A673 (cell line): Measurements from ENCODE around the gene CLDN16. TPM values are rescaled to one million over a fixed set of nuclear protein-coding genes. Genes with fewer than 3 reads are reported as not detected.
A peak's percentile ranks its signal among the peaks of the same experiment; 100 is the strongest.

Source experiments
- BruUV-seq: library from RNA; stranded (reverse); fragments of 400-500 nt; replicated peaks from 2 replicates; lab custom pipeline; 2021; lab: Mats Ljungman, UMichigan
- CTCF ChIA-PET: fragments of 300-600 bp; sonication (Branson Sonifier 250); formaldehyde crosslinking; loops from one replicate; lab custom pipeline; 2022; ENCODE audit warnings: antibody characterized with exemption; lab: Charles Lee
- POLR2A ChIA-PET: fragments of 300-600 bp; sonication (Branson Sonifier 250); formaldehyde crosslinking; loops from one replicate; lab custom pipeline; 2022; ENCODE audit warnings: antibody characterized with exemption; ENCODE audit not compliant: low non-redundant PET; lab: Charles Lee
- DNase-seq: peaks from one replicate; pipeline ENCODE4 v3.0.0-alpha.2; 2015; ENCODE audit warnings: low spot score
- H3K27ac ChIP-seq: fragments of 200-600 bp; sonication (generic); 2 replicates; pipeline ENCODE4 v1.5.1; 2016; ENCODE audit warnings: mixed run types, low read depth, mild to moderate bottlenecking, mixed read lengths, antibody characterized with exemption, low read length; ENCODE audit not compliant: poor library complexity, severe bottlenecking
- H3K27me3 ChIP-seq: fragments of 200-600 bp; sonication (generic); replicated peaks from 2 replicates; pipeline ENCODE4 v1.6.1; 2017; ENCODE audit warnings: mixed run types, low read depth, mild to moderate bottlenecking, mixed read lengths, antibody characterized with exemption, low read length; ENCODE audit not compliant: insufficient read depth, poor library complexity
- H3K36me3 ChIP-seq: fragments of 200-600 bp; sonication (generic); 2 replicates; pipeline ENCODE4 v1.6.1; 2016; ENCODE audit warnings: mixed run types, mild to moderate bottlenecking, mixed read lengths, antibody characterized with exemption, low read length; ENCODE audit not compliant: insufficient read depth, poor library complexity, severe bottlenecking
- H3K4me1 ChIP-seq: fragments of 200-600 bp; sonication (generic); 2 replicates; pipeline ENCODE4 v1.6.1; 2017; ENCODE audit warnings: mixed run types, mild to moderate bottlenecking, mixed read lengths, antibody characterized with exemption, low read length; ENCODE audit not compliant: insufficient read depth, poor library complexity, severe bottlenecking
- H3K4me3 ChIP-seq: fragments of 200-600 bp; sonication (generic); 2 replicates; pipeline ENCODE4 v1.5.1; 2016; ENCODE audit warnings: low read depth, mixed run types, mild to moderate bottlenecking, mixed read lengths, low read length; ENCODE audit not compliant: poor library complexity, severe bottlenecking
- H3K9me3 ChIP-seq: fragments of 200-600 bp; sonication (generic); 2 replicates; pipeline ENCODE4 v1.6.1; 2016; ENCODE audit warnings: mixed run types, low read depth, mild to moderate bottlenecking, mixed read lengths, antibody characterized with exemption, low read length; ENCODE audit not compliant: poor library complexity, severe bottlenecking
- CTCF ChIP-seq: fragments of 300-800, 200-600 bp; sonication (generic); conservative IDR thresholded peaks from 2 replicates; pipeline ENCODE4 v1.5.1; 2017; ENCODE audit warnings: low read depth, mild to moderate bottlenecking, antibody characterized with exemption, low read length, moderate library complexity, mixed read lengths
- EZH2 ChIP-seq: fragments of 200-600 bp; sonication (generic); IDR thresholded peaks from 2 replicates; pipeline ENCODE4 v1.6.1; 2017; ENCODE audit warnings: borderline replicate concordance, low read depth, mild to moderate bottlenecking, mixed read lengths, antibody characterized with exemption, low read length; ENCODE audit not compliant: poor library complexity, severe bottlenecking
- intact Hi-C: fragments of 100-400 bp; cut with micrococcal nuclease; formaldehyde crosslinking; loops from one replicate; pipeline ENCODE4 v1.10.0; 2022; ENCODE audit not compliant: unreplicated experiment
- total RNA-seq: library from RNA; stranded (reverse); gene quantifications from 2 replicates; pipeline ENCODE4 v1.2.3, GENCODE V29; 2021

The CLDN16 gene
- total RNA-seq, 1 experiment from 2014 or later = 0.09 TPM

- H3K27ac ChIP-seq = no peak overlapping the region
- peaks cover 21% of the 10 kb centered on the region for H3K4me1 ChIP-seq
- intact Hi-C loops = no loop called here
- ChIA-PET POLR2A (no interaction called here), CTCF (no interaction called here)
- TF ChIP-seq CTCF (no peak), EZH2 (no peak)
- peaks cover 6% of the 10 kb centered on the region for H3K9me3 ChIP-seq
- H3K27me3 ChIP-seq = no peaks in the 10 kb centered on the region
- no peak for DNase-seq
- H3K36me3 ChIP-seq = no peaks in the 10 kb centered on the region
- H3K4me3 ChIP-seq = no peak overlapping the region
- no TSS peak for BruUV-seq
Measured at GRCh38 chr3:190430906-190431305, 42.9 kb downstream of the CLDN16 start.

GRCh38 chr3:190432216-190432615, 44.3 kb downstream of the CLDN16 start:
- intact Hi-C loops = no loop called here
- peak; percentile 77 for DNase-seq
- Histone ChIP-seq H3K4me3 (no peak overlapping the region), H3K36me3 (no peaks in the 10 kb centered on the region), H3K27me3 (no peaks in the 10 kb centered on the region), H3K9me3 (peaks cover 6% of the 10 kb centered on the region), H3K27ac (no peak overlapping the region), H3K4me1 (peaks cover 21% of the 10 kb centered on the region)
- no TSS peak for BruUV-seq
- POLR2A ChIA-PET = no interaction called here
- TF ChIP-seq CTCF = no peak
- no peak for TF ChIP-seq EZH2
- CTCF ChIA-PET = no interaction called here

GRCh38 chr3:190433626-190434025, 45.7 kb downstream of the CLDN16 start:
- BruUV-seq = no TSS peak

More at GRCh38 chr3:190433626-190434025, 45.7 kb downstream of the CLDN16 start:
- DNase-seq = no peak
- Histone ChIP-seq H3K4me3 (no peak overlapping the region), H3K36me3 (no peaks in the 10 kb centered on the region), H3K27me3 (no peaks in the 10 kb centered on the region), H3K4me1 (peaks cover 21% of the 10 kb centered on the region), H3K27ac (no peak overlapping the region), H3K9me3 (peaks cover 6% of the 10 kb centered on the region)
- no peak for TF ChIP-seq EZH2
- no peak for TF ChIP-seq CTCF
- CTCF ChIA-PET = no interaction called here
- POLR2A ChIA-PET = no interaction called here
- intact Hi-C loops = no loop called here
